Eye (tissue), 1 donor: ENCODE results near the gene NIPA2.
"Not testable (repeated sequence)": the region's sequence is repeated elsewhere in the genome, so short reads cannot be mapped to it uniquely, and the experiment has no call there.

Experiments
- DNase-seq: peaks from one replicate; pipeline ENCODE4 v3.0.0-alpha.2; 2015

Gene NIPA2

GRCh38 chr15:22838292-22839042 lies at the start of gene NIPA2:
TSS of gene NIPA2 (plus strand) at chr15:22838666. CDS start at chr15:22851732, 13,066 bp downstream.
- peak; percentile 99 for DNase-seq

DNA sequence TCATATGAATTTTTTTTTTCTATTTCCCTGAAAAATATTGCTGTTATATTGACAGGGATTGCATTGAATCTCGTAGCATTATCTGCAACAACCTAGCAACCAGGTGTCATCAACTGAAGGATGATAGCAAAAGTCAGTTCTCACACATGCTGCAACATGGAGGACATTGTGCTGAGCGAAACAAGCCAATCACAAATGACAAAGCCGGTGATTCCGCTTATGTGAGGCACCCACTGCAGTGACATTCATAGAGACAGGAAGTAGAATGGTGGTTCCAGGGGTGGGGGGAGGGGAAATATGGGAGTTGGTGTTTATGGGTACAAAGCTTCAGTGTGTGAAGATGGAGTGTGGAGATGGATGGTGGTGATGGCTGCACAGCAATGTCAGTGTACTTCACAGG lies 44.4 kb upstream of the NIPA2 start:
- DNase-seq = no peak

DNA sequence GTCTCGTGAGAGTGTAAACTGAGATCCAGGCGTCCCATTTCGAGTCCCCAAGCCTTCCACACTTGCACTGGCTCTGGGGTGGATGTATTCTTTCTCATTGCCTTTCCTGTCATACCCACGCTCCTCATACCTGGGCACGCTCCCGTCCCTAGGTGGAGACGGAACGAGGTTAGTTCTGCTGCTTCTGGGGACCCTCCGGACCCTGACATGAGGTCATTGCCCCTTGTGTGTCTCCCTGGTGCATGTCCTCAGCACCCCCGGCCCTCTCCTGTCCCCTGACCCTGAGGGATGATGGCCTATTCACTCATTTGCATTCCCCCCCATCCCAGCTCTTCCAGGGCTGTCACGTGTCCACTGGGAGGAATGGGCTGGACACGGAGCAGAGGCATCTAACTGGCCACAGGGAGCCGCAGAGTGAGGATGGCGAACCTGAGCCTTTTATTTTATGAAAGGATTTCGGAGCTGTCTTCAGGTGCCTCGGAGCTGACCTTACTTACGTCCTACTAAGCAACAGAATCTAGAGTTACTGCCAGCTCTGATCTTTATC lies 43.8 kb upstream of the NIPA2 start:
- no peak for DNase-seq

- no peak for DNase-seq
Measured at GRCh38 chr15:22795206-22796063, 43.0 kb upstream of the NIPA2 start.

DNA sequence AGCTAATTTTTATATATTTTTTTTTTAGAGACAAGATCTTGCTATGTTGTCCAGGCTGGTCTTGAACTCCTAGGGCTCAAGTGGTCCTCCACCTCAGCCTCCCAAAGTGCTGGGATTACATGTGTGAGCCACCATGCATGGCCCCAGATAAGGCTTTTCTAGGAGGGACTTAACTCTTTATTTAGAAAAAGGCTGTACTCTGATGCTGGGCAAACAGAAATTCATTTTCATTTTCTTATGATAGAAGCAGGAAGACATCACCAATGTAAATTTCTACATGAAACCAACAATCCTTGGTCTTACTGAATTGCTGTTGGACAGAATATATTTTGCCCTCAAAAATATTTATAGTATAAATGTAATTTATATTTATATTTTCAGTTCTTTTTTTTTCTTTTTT lies 42.4 kb upstream of the NIPA2 start:
- no peak for DNase-seq

DNA sequence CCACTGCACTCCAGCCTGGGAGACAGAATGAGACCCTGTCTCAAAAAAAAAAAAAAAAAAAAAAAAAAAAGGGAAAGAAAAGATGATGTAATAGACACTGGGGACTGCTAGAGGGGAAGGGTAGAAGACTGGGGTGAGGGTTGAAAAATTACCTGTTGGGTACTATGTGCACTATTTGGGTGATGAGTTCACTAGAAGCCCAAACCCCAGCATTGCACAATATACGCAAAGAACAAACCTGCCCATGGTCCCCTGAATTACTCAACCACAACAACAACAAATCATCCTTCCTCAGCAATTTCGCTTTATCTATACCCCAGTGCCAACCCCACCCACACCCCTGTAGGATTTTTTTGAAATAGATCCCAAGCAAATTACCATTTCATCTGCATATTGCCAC lies 38.6 kb upstream of the NIPA2 start:
- DNase-seq = no peak

GRCh38 chr15:22803006-22803405 lies 35.5 kb upstream of the NIPA2 start:
- not testable (repeated sequence) for DNase-seq

GRCh38 chr15:22806156-22806555 lies 32.3 kb upstream of the NIPA2 start:
- DNase-seq = no peak

- no peak for DNase-seq
Measured at GRCh38 chr15:22806664-22807063, 31.8 kb upstream of the NIPA2 start.

GRCh38 chr15:22807831-22808230 lies 30.6 kb upstream of the NIPA2 start:
- DNase-seq = not testable (repeated sequence)

- DNase-seq = no peak
Measured at GRCh38 chr15:22808240-22808639, 30.2 kb upstream of the NIPA2 start.

DNA sequence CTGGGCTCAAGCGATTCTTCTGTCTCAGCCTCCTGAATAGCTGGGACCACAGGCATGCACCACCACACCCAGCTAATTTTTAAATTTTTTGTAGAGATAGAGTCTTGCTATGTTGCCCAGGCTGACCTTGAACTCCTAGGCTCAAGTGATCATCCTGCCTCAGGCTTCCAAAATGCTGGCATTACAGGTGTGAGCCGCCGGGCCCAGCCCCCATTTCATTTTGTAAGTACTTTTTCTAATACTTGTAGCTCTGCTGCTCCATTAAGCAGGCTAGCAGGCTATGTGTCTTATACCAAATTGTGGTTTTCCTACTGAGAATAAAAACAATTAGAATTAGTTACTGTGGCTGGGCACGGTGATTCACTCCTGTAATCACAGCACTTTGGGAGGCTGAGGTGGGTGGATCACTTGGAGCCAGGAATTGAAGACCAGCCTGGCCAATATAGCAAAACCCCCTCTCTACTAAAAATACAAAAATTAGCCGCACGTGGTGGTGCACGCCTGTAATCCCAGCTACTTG lies 29.6 kb upstream of the NIPA2 start:
- DNase-seq = no peak

DNA sequence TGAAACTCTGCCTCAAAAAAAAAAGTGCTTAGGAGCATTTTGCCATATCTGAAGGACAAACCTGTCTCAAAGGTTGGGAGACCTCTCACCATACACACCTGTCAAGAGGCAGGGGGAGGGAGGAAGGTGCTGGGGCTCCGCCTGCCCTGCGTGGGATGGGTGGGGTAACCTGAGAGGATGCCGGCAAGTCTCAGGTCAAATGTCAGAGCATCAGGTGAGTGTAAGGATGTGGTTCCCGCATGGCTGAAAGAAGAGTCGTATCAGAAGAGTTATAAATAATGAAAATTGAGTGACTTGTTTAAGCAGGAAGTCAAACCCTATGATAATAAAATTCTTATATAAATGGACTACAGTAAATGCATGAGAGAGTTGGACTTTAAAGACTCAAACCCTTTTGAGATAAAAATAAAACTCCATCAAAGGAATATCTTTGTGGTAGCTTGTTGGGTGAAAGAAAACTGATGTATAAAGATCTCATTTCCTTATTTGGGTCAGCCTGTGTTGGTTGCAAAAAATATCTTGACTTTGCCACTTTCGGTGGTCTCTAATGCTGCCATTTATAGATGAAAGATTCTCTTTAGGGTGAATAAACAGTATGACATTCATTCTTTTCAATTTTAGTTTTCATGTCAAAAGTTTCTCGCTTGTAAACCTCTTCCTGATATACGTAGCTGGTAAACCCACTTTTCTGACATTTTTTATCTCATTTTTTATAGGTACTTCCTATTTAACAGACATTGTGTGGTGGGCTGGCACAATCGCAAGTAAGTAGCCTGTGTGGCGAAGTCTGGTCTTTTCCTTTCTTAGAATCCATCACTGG lies 28.2 kb upstream of the NIPA2 start:
- DNase-seq = no peak

GRCh38 chr15:22810853-22811338 lies 27.6 kb upstream of the NIPA2 start:
- no peak for DNase-seq

- peak; percentile 8 for DNase-seq
Measured at GRCh38 chr15:22811640-22812039, 26.8 kb upstream of the NIPA2 start.

GRCh38 chr15:22813844-22814243 lies 24.6 kb upstream of the NIPA2 start:
- DNase-seq = no peak

DNA sequence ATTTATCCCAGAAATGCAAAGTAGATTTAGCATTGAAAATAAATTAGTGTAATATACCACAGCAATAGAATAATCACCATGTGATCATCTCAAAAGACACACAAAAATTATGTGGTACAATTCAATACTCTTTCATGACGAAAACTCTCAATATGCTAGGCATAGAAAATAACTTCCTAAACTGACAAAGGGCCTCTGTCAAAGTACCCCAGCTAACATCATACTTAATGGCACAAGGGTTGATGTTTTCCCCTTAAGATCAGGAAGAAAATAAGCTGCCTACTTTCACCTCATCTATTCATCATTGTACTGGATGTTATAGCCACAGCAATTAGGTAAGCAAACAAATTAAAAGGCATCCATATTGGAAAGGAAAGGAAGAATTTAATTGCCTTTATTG lies 22.7 kb upstream of the NIPA2 start:
- no peak for DNase-seq

GRCh38 chr15:22819651-22820050 lies 18.8 kb upstream of the NIPA2 start:
- DNase-seq = no peak

DNA sequence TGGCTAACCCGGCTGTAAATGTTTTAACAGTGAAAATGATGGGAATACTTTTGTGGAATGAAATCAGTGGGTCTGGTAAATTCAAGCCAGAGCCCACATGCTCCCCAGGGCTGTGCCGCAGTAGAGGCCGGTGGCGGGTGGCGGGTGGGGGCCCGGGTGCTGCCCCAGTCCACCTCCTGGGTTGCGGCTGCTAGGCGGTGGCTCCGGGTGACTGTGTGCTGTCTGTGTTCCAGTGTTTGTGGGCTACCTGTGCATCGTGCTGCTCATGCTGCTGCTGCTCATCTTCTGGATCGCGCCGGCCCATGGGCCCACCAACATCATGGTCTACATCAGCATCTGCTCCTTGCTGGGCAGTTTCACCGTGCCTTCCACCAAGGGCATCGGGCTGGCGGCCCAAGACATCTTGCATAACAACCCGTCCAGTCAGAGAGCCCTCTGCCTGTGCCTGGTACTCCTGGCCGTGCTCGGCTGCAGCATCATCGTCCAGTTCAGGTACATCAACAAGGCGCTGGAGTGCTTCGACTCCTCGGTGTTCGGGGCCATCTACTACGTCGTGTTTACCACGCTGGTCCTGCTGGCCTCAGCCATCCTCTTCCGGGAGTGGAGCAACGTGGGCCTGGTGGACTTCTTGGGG lies 14.9 kb upstream of the NIPA2 start:
- DNase-seq = no peak

GRCh38 chr15:22827125-22827524 lies 11.3 kb upstream of the NIPA2 start:
- DNase-seq = no peak

GRCh38 chr15:22831473-22831872 lies 7.0 kb upstream of the NIPA2 start:
- DNase-seq = no peak
